ENCODE results near the gene FRAS1.

DNA sequence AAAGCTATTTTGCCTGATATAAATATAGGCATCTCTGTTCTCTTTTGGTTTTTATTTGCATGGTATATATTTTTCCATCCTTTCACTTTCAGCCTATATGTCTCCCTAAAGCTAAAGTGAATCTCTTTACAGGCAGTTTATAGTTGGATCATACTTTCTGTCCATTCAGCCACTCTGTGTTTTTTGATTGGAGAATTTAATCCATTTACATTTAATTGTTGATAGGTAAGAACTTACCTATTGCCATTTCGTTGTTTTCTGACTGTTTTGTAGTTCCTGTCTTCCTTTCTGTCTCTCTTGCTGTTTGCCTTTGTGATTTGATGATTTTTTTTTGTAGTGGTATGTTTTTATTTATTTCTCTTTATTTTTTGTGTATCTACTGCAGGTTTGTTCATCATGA is 338.5 kb downstream of the FRAS1 start:
- TF ChIP-seq, protein P1, sequence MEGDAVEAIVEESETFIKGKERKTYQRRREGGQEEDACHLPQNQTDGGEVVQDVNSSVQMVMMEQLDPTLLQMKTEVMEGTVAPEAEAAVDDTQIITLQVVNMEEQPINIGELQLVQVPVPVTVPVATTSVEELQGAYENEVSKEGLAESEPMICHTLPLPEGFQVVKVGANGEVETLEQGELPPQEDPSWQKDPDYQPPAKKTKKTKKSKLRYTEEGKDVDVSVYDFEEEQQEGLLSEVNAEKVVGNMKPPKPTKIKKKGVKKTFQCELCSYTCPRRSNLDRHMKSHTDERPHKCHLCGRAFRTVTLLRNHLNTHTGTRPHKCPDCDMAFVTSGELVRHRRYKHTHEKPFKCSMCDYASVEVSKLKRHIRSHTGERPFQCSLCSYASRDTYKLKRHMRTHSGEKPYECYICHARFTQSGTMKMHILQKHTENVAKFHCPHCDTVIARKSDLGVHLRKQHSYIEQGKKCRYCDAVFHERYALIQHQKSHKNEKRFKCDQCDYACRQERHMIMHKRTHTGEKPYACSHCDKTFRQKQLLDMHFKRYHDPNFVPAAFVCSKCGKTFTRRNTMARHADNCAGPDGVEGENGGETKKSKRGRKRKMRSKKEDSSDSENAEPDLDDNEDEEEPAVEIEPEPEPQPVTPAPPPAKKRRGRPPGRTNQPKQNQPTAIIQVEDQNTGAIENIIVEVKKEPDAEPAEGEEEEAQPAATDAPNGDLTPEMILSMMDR (IDR thresholded peaks at IDR 0.05) = no peak
- TF ChIP-seq POLR2A (IDR thresholded peaks at IDR 0.05) (no peak), POLR2AphosphoS5 (IDR thresholded peaks at IDR 0.05) (no peak)

All from prostate gland (tissue), 2 donors.